Mucosa of rectum (tissue), 2 donors: ENCODE measurements around the gene JAK1.
"Not testable (repeated sequence)": the region's sequence is repeated elsewhere in the genome, so short reads cannot be mapped to it uniquely, and the experiment has no call there.

Source experiments
- H3K27ac ChIP-seq, 2 donors: one replicate each; pipeline ENCODE4 v1.7.0; 2013; ENCODE audit warnings: inconsistent platforms in 2 of 2, low read depth in 2 of 2, low read length in 2 of 2
- H3K27me3 ChIP-seq, 2 donors: one replicate each; pipeline ENCODE4 v1.7.0; 2013; ENCODE audit warnings: low read length in 2 of 2; ENCODE audit not compliant: control insufficient read depth in 2 of 2, insufficient read depth in 2 of 2
- H3K36me3 ChIP-seq, 2 donors: one replicate each; pipeline ENCODE4 v1.7.0; 2013; ENCODE audit warnings: low read length in 2 of 2; ENCODE audit not compliant: control insufficient read depth in 2 of 2, insufficient read depth in 2 of 2
- H3K4me1 ChIP-seq, 2 donors: one replicate each; pipeline ENCODE4 v1.7.0; 2013; ENCODE audit warnings: low read length in 2 of 2, mild to moderate bottlenecking in 1 of 2; ENCODE audit not compliant: control insufficient read depth in 2 of 2, insufficient read depth in 2 of 2
- H3K4me3 ChIP-seq, 2 donors: one replicate each; pipeline ENCODE4 v1.7.0; 2013; ENCODE audit warnings: low read length in 2 of 2
- H3K9ac ChIP-seq, 2 donors: one replicate each; pipeline ENCODE4 v1.7.0; 2013; ENCODE audit warnings: low read length in 2 of 2, low read depth in 1 of 2, mild to moderate bottlenecking in 1 of 2
- H3K9me3 ChIP-seq, 2 donors: one replicate each; pipeline ENCODE4 v1.7.0; 2013; ENCODE audit warnings: low read length in 2 of 2; ENCODE audit not compliant: control insufficient read depth in 2 of 2
- donor health status: healthy.
- donor health status: Normal muscosa, but diverticular disease.

JAK1 gene

DNA sequence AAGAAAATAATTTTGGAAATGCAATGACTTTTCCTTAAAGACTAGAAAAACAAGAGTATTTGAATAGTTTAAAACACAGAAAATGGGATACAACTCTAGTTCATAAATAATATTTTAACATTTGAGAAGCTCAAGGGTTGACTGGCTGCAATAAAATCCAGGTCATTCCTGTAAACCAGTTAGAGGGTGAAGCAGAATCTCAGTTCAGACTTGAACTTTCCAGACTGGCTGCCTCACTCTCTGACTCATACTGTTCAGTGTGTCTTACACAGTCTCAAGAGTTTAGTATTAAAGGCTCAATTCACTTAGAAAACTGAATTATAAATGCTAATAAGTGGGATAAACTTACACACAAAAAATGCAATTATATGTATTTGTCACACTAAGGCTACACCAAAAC, 131.6 kb downstream of the JAK1 start:
- Histone ChIP-seq H3K27ac (no peak overlapping the region), H3K4me3 (no peak overlapping the region), H3K27me3 (no peaks in the 10 kb centered on the region), H3K4me1 (no peaks in the 10 kb centered on the region), H3K9me3 (no peaks in the 10 kb centered on the region), H3K36me3 (peaks cover 63 to 75% of the 10 kb centered on the region in 2 donors), H3K9ac (no peak overlapping the region)

DNA sequence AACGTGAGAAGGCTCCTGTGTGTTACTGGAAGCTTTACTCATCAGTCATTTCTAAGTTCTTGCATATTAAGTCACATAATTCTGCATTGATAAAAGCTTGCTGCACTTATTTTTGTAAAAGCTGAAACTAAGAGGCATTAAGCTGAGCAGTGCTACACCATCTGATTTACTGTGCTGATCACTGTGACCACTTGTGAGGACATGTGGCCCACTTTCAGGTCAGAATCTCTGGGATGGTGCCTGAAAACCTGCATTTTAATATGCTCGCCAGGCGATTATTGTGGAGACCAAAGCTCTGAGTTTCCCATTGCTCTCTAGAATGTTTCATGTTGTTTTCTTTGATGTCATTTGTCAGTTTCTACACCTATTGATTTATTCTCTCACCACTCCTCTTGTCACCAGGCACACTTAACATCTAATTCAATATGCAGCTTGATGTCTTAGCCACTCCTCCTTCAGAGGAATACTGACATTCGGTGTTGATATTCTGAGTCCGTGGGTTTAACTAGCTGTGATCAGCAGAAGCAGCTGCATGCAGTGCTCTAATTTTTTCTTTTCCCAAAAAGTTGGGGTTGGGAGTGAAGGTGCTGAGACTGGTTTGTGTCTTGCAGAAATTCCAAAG, 136.2 kb downstream of the JAK1 start:
- Histone ChIP-seq H3K4me3 (no peak overlapping the region), H3K9ac (no peak overlapping the region), H3K27ac (no peak overlapping the region), H3K27me3 (no peaks in the 10 kb centered on the region), H3K9me3 (no peaks in the 10 kb centered on the region), H3K36me3 (peaks cover 32 to 45% of the 10 kb centered on the region in 2 donors), H3K4me1 (no peaks in the 10 kb centered on the region)

DNA sequence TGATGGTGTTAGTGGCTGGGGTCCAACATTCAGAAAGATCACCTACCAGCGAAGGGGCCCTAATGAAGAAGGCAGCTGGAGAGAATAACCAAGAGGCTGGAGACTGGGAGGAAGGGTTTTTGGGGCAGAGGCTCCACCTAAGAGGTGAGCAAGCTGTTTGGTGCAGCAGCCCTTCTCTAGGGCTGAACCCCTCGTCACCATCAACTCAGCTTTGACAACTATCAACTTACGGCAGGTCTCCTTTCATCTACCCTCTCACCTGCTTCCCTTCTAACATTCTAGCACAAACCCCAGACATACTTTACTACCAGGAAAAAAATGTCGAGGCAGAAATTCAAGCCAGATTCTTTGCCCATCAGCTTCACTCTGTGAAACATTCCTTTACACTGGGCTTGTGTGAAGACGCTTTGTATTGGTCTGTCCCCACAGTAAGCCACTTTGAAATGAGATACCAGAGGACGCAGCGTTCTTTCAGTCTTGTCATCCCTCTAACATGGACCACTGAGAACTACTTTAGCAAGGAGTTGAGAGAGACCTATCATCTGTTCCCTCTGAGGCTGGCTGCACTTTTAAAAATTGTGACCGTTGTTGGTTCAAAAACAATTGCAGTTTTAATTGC, 136.8 kb downstream of the JAK1 start:
- H3K27ac ChIP-seq: no peak overlapping the region
- no peak overlapping the region for H3K4me3 ChIP-seq
- H3K27me3 ChIP-seq: no peaks in the 10 kb centered on the region
- H3K36me3 ChIP-seq: peaks cover 26 to 41% of the 10 kb centered on the region in 2 donors
- no peaks in the 10 kb centered on the region for H3K4me1 ChIP-seq
- no peak overlapping the region for H3K9ac ChIP-seq
- H3K9me3 ChIP-seq: no peaks in the 10 kb centered on the region

DNA sequence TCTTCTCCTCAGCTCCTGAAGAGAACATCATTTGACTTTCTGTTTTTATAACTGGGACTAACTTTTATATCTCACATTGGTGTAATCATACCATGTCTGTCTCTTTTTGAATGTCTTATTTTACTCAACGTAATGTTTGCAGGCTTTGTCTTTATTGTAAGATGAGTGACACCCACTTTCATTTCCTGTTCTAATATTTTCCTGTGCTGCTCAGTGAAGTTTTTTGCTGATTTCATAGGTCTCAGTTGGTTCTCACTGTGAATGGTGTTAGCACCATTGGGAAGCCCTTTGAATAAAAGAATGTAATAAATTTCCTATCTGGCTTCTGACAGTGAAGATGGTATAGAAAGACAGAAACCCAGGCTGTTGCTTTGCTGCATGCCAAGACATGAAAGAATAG, 137.5 kb downstream of the JAK1 start:
- no peak overlapping the region for H3K4me3 ChIP-seq
- H3K9me3 ChIP-seq: no peaks in the 10 kb centered on the region
- no peaks in the 10 kb centered on the region for H3K27me3 ChIP-seq
- H3K9ac ChIP-seq: no peak overlapping the region
- H3K36me3 ChIP-seq: peaks cover 22 to 37% of the 10 kb centered on the region in 2 donors
- H3K4me1 ChIP-seq: no peaks in the 10 kb centered on the region
- no peak overlapping the region for H3K27ac ChIP-seq

DNA sequence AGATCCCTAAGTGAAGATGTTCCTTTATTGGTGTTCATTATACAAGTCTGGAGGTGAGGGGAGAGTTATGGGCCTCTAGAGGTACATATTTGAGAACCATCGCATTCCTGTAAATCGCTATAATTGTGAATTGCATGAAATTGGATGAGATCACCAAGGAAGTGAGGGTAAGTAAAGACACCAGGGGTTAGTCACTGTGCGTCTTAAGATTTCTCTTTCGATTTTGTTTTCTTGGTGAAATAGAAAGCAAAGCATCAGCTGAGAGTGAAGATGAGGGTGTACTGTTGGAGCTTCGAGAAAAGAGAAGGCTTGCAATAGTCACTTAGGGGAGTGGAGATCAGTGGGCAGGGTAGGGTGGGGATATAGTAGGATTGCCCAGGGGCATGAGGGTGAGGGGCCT, 139.4 kb downstream of the JAK1 start:
- Histone ChIP-seq H3K4me1 (no peaks in the 10 kb centered on the region), H3K36me3 (peaks cover 11 to 21% of the 10 kb centered on the region in 2 donors), H3K9me3 (no peaks in the 10 kb centered on the region), H3K27me3 (no peaks in the 10 kb centered on the region), H3K27ac (no peak overlapping the region), H3K4me3 (no peak overlapping the region), H3K9ac (no peak overlapping the region)

DNA sequence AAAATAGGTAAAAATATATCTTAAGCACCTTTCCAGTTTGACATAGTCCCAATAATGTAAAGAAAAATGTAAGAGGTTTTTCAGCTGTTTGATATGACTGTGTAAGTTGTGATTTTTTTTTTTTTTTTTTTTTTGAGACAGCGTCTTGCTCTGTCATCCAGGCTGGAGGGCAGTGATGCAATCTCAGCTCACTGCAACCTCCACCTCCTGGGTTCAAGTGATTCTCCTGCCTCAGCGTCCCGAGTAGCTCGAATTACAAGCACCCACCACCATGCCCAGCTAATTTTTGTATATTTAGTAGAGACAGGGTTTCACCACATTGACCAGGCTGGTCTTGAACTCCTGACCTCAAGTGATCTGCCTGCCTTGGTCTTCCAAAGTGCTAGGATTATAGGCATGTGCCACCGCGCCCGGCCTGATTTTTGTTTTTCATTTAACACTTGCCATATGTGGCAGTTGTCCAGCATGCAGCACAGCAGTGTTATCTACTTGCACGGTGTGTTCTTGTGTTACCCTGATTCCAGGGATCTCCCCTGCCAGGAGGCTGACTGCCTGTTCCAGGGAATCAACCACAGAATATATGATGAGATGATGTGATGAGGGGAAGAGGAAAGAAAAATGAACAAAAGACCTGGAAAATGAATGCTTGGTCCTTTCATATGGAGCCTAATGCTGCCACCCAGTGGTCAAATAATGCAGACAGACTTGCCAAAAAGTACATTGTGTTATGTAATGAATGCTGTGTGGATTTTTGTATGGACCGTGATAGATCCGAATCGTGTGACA, 142.5 kb downstream of the JAK1 start:
- no peaks in the 10 kb centered on the region for H3K27me3 ChIP-seq
- H3K9ac ChIP-seq: no peak overlapping the region
- no peaks in the 10 kb centered on the region for H3K9me3 ChIP-seq
- no peak overlapping the region for H3K27ac ChIP-seq
- H3K36me3 ChIP-seq: peaks cover 0 to 7% of the 10 kb centered on the region in 2 donors
- no peaks in the 10 kb centered on the region for H3K4me1 ChIP-seq
- no peak overlapping the region for H3K4me3 ChIP-seq

DNA sequence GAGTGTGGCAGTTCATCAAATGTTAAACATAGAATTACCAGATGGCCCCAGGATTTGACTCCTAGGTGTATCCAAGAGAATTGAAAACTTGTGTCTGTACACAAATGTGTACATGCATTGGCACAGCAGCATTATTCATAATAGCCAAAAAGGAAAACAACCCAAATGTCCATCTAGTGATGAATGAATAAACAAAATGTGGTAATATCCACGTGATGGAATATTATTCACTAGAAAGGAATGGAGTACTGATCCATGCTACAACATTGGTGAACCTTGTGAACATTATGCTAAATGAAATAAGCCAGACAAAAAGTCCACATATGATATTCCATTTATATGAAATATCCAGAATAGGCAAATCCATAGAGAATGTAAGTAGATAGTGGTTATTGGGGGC, 143.7 kb downstream of the JAK1 start:
- Histone ChIP-seq H3K9me3 (no peaks in the 10 kb centered on the region), H3K4me3 (no peak overlapping the region), H3K4me1 (no peaks in the 10 kb centered on the region), H3K36me3 (peaks cover 0 to 7% of the 10 kb centered on the region in 2 donors), H3K27ac (no peak overlapping the region), H3K27me3 (no peaks in the 10 kb centered on the region), H3K9ac (no peak overlapping the region)

DNA sequence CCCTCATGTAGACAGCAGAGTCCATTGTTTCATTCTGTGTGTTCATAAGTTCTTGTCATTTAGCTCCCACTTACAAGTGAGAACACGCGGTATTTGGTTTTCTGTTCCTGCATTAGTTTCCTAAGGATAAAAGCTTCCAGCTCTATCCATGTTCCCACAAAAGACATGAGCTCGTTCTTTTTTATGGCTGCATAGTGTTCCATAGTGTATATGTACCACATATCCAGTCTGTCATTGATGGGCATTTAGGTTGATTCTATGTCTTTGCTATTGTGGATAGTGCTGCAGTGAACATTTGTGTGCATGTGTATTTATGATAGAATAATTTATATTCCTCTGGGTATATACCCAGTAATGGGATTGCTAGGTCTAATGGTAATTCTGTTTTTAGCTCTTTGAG, 145.8 kb downstream of the JAK1 start:
- not testable (repeated sequence) for H3K27ac ChIP-seq, H3K36me3 ChIP-seq, H3K27me3 ChIP-seq, H3K4me1 ChIP-seq, H3K9ac ChIP-seq, H3K4me3 ChIP-seq, H3K9me3 ChIP-seq

DNA sequence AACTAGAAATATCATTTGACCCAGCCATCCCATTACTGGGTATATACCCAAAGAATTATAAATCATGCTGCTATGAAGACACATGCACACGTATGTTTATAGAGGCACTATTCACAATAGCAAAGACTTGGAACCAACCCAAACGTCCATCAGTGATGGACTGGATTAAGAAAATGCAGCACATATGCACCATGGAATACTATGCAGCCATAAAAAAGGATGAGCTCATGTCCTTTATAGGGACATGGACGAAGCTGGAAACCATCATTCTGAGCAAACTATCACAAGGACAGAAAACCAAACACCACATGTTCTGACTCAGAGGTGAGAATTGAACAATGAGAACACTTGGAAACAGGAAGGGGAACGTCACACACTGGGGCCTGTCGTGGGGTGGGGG, 149.0 kb downstream of the JAK1 start:
- H3K4me3 ChIP-seq, H3K27me3 ChIP-seq, H3K9me3 ChIP-seq: not testable (repeated sequence)

DNA sequence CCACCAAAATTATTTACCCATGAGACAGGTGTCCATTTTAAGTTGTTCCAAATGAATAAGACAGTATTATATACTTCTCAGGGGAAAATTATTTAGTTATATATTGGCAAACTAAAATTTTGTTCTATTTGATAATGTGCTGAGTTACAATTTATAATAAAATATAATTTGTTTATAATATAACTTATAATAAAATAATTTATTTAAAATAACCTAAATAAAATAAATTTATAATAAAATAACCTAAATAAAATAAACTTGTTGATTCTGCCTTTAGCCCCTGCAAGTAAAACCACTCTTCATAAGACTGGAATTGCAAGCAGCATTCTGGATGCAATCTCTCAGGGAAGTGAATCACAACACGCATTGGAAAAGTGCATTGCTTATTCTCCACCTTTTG, 151.9 kb downstream of the JAK1 start:
- H3K36me3 ChIP-seq: peaks cover 8 to 11% of the 10 kb centered on the region in 2 donors
- H3K4me3 ChIP-seq: no peak overlapping the region
- H3K27me3 ChIP-seq: no peaks in the 10 kb centered on the region
- H3K9me3 ChIP-seq: no peaks in the 10 kb centered on the region
- H3K27ac ChIP-seq: no peak overlapping the region
- no peaks in the 10 kb centered on the region for H3K4me1 ChIP-seq
- H3K9ac ChIP-seq: no peak overlapping the region

More for the DNA sequence above, 149.0 kb downstream of the JAK1 start:
- not testable (repeated sequence) for H3K9ac ChIP-seq, H3K4me1 ChIP-seq, H3K27ac ChIP-seq
- H3K36me3 ChIP-seq: peaks cover 5 to 11% of the 10 kb centered on the region in 2 donors
